GM19025 (cell line): ENCODE results near the gene SYT8.

Experiments
- ATAC-seq: cut with Tn5 transposase; IDR thresholded peaks from one replicate; pipeline ENCODE4 v1.9.1; 2021; ENCODE audit warnings: mild to moderate bottlenecking, low read depth, moderate library complexity; ENCODE audit not compliant: unreplicated experiment

Gene SYT8

GRCh38 chr11:1843796-1844195 lies 9.0 kb downstream of the SYT8 start:
- ATAC-seq: no peak

DNA sequence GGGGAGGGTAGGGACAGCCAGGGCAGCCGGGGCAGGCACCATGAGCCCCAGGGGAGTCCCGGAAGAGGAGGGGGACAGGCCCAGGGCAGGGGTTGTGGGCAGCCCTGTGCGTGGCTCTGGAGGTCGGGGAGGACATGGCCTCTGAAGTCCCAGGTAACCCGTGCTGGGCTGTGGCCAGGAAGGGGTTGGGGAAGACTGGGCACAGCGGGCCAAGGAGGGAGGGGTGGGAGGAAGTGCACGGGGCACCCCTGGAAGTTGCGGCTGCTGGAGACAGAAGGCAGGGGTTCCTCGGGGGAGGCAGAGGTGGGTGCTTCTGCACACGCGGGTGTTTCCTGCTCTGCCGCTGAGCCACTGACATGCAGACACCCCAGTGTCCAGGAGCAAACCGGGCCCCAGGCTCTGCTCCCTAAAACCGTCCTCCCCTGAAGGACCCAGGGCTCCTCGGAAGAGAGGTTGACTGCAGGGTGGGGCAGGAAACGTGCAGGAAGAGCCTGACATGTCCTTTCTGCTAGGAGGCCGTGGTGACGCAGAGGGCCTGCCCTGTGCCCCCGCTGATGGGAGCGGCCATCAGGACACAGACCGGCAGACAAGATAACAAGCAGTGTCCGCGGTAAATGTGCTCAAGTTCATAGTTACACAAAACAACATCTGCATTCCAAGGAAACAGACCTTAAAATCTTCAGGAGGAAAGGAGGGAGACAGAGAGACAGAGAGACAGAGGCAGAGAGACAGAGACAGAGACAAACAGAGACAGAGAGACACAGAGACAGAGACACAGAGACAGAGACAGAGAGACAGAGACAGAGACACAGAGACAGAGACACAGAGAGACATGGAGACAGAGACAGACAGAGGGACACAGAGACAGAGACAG lies 9.7 kb downstream of the SYT8 start:
- no peak for ATAC-seq

- no peak for ATAC-seq
Measured at GRCh38 chr11:1845095-1845429, 10.3 kb downstream of the SYT8 start.

GRCh38 chr11:1845561-1846452 lies 11.0 kb downstream of the SYT8 start:
- no peak for ATAC-seq

GRCh38 chr11:1846453-1846932 lies 11.7 kb downstream of the SYT8 start:
- ATAC-seq: no peak

- no peak for ATAC-seq
Measured at GRCh38 chr11:1847006-1847735, 12.4 kb downstream of the SYT8 start.

DNA sequence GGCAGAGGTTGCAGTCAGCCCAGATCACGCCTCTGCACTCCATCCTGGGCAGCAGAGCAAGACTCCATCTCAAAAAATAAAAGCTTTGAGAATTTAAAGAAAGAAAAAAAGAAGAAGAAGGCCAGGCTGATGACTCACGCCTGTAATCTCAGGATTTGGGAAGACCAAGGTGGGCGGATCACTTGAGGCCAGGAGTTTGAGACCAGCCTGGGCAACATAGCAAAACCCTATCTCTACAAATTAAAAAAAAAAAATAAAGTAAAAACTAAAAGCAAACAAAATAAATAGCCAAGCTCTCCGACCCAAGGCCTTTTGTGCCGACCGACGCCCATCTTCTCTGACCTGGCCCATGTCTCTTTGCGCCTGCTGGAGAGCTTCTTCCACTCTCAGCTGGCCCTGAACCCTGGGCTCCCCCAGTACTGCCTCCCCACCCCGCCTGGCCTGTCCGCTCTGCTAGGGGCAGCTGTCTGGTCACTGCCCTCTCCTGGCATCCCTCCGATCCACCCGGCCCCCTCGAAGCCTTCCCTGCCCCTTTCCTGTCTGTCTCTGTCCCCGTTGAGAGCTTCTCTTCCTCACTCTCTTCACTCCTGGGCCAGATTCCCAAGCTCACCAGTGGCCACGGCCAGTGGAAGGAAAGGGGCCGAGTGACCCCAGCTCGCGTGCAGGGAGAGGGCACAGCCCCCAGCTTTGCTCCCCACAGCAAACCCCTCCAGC lies 13.3 kb downstream of the SYT8 start:
- no peak for ATAC-seq

DNA sequence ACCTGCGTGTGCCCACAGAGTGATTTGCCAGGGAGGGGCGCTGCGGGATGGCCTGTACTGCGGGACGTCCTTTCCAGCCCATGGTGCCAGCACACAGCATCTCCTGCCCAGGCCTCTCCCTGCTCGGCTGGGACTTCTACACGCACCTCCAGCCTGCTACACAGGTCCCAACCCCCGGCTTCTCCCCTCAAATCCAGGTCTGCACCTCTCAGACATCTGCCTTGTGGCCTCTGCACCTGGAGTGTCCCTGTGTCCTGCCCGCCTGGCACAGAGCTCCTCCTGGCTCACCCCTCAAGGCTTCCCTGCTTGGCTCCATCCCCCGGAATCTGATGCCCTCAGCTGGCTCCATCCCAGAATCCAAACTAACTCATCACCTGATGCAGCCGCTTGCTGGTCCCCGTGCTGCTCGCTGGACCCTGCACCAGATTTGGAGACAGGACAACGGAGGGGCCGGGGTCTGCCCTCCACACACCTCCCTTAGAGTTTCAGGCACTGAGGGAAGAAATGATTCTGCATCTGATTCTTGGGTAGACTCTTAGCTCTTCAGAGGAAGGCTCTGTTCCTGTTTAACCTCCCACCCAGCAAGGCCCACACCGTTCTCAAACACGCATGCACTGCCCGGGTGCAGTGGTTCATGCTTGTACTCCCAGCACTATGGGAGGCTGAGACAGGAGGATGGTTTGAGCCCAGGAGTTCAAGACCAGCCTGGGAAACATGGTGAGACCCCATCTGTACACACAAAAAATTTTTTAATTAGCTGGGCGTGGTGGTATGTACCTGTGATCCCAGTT lies 14.0 kb downstream of the SYT8 start:
- ATAC-seq: no peak

- ATAC-seq: no peak
Measured at GRCh38 chr11:1851468-1852180, 16.8 kb downstream of the SYT8 start.

DNA sequence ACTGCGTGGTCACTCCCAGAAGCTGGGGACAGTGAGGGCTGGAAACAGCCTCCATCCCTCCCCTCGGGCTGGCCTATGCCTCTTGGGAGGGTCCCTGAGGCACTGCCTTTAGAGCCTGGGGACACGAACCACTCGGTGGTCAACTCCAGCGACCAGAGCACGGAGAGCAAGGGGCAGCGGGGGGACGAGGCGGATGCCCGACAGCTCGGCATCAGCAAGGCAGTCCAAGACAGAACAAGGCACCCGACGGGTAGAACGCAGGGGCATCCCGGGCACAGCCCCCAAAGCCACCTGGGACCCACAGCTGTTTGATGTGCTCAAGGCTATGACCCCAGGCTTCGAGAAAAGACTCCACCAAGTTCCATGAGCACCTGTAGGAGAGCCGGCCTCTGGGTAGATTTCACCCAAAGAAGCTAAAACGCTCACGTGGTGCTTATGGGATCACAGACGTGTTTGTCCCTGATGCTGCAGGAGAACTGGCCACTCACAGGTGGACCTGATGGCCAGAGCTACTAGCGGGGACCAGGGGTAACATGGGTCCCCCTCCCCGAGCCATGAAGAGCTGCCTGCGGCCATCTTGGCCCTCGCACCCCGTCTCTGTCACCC lies 17.6 kb downstream of the SYT8 start:
- no peak for ATAC-seq

- ATAC-seq: peak; percentile 36
Measured at GRCh38 chr11:1852877-1853276, 18.1 kb downstream of the SYT8 start, which contains the start of gene LSP1. Gene LSP1 (plus strand): TSS chr11:1853084. CDS start chr11:1853145, 61 bp downstream.

DNA sequence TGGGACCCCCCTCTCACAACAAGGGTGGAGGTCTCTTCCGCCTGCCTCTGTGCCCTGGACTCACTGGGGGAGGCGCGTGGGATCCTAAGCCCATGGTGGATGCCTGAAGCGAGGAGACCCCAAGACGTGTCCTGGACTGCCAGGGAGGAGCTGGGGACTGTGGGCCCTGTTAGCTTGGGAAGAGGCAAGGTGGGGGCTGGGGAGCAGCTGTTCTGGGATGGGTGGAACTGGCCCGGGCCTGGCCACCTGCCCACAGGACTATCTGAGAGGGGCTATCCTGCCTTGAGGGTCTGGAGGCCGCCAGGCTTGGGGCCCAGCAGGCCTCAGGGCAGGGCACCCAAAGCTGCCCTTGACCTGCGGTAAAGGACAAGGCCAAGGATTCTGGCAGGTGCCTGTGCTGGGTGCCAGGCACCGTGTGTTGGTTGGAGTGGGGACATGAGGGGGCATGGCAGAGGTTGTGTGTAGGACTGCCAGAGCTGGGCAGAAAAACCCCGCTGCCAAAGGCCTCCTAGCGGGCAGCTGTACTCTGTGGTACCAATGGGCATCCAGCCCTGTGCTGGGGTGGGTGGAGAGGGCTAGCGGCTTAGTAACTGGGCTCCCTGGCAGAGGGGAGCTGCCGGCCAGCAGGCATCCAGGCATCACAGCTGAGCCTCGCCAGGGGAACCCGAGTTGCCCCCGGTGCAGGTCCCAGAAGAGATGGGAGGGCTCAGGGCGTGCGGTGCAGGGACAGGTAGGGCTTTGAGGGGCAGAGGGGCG lies 18.8 kb downstream of the SYT8 start:
- no peak for ATAC-seq

GRCh38 chr11:1854132-1854948 lies 19.6 kb downstream of the SYT8 start:
- peak; percentile 31 for ATAC-seq

DNA sequence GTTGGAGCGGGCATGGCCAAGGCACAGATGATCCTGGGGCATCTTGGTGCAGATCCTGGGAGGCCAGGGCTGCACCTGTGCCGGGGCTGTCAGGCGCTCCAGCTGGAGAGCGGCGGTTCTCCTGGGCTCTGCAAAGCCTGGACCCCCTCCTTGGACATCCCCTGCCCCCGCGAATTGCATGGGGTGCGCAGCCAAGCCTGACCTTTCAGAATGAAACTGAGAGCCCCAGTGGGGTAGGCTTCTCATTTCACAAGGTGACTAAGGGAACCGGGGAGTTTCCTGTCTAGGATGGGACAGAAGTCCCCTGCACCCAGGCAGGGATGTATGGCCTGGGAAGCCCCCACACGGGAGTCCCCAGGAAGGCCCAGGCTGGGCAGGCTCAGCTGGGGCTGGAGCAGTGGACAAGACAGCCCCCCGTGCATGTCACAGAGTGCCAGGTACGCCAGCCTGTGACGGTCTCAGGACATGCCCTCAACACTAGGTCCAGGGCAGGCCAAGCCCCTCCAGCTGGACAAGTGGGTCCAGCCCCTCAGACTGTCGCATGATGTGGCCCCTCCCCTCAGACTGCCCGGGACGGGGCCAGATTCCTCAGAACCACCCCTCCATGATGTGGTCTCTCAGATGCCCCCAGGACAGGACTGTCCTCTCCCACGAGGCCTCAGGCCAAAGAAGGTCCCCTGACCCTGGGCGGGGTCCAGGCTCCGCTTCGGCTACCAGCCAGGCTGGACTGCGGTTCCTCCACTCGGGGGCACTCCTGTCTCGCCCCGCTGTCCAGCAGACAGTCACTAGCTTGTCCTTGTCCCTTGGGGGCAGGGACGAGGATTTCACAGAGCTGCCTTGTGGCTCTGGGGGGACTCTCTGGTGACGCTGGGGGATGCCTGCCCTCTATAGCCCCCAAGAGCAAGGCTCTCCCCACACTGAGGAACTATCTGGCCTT lies 20.4 kb downstream of the SYT8 start:
- ATAC-seq: peak; percentile 36

- no peak for ATAC-seq
Measured at GRCh38 chr11:1855886-1856265, 21.1 kb downstream of the SYT8 start.
